ENCODE results near the gene TRIM59. TPM values are rescaled to one million over a fixed set of nuclear protein-coding genes. Genes with fewer than 3 reads are reported as not detected.

The TRIM59 gene
- total RNA-seq, 1 donor = 22.1 TPM

DNA sequence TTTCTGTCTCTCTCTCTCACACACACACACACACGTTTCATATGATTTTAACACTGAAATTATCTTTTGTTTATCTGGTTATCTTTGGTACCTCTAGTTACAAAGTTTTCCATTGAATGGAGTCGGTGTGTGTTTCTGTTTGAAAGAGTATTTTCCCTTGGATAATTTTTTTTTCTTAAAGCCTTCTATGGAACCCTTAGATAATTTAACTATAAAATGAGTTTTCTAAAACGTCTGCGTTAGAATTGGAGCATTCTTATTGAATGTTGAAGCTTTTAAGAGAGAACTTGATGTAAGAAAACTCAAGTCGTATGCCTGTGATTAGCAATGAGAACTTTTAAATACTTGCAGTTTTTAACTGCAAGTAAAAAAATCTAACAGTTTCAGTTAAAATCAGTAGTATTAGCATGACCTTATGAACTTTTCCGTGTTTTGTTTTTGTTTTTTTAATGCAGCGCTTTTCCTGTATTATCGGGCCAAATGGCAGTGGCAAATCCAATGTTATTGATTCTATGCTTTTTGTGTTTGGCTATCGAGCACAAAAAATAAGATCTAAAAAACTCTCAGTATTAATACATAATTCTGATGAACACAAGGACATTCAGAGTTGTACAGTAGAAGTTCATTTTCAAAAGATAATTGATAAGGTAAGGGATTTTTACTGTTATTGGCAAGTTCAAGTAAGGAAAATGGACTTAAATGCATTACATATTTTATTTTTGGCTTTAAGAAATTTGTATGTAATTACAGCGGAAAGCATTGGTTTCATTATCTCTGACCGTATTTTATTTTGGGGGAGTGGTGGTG is 47.2 kb downstream of the TRIM59 start:
- Histone ChIP-seq H4K20me1 (ENCODE audit: insufficient read depth, low read length) (no peaks in the 10 kb centered on the region), H3K4me2 (ENCODE audit: insufficient read depth, low read length) (peak overlapping the region; percentile 95), H3K79me2 (ENCODE audit: insufficient read depth, low read length) (peaks cover 95% of the 10 kb centered on the region), H3K27ac (ENCODE audit: low read depth, low read length) (peak overlapping the region; percentile 94), H3K9me3 (ENCODE audit: low read depth, low read length) (no peaks in the 10 kb centered on the region), H3K4me3 (ENCODE audit: insufficient read depth, low read length) (peak overlapping the region; percentile 93), H3K36me3 (ENCODE audit: insufficient read depth, low read length) (peaks cover 12% of the 10 kb centered on the region), H2AFZ (ENCODE audit: low read length) (peak overlapping the region; percentile 15), H3K4me1 (ENCODE audit: insufficient read depth, low read length) (peaks cover 27% of the 10 kb centered on the region), H3K27me3 (ENCODE audit: insufficient read depth, low read length) (no peaks in the 10 kb centered on the region)
- peak; percentile 52 for DNase-seq (ENCODE audit: insufficient read length, low spot score, missing footprints)
- no peak for TF ChIP-seq CTCF (IDR thresholded peaks at IDR 0.05; ENCODE audit: extremely low read depth, low read depth, low read length)

- H4K20me1 ChIP-seq (ENCODE audit: insufficient read depth, low read length) = no peaks in the 10 kb centered on the region
- no peaks in the 10 kb centered on the region for H3K9me3 ChIP-seq (ENCODE audit: low read depth, low read length)
- H3K4me1 ChIP-seq (ENCODE audit: insufficient read depth, low read length) = peaks cover 27% of the 10 kb centered on the region
- H3K36me3 ChIP-seq (ENCODE audit: insufficient read depth, low read length) = peaks cover 8% of the 10 kb centered on the region
- H2AFZ ChIP-seq (ENCODE audit: low read length) = peak overlapping the region; percentile 43
- peak overlapping the region; percentile 93 for H3K4me3 ChIP-seq (ENCODE audit: insufficient read depth, low read length)
- H3K27ac ChIP-seq (ENCODE audit: low read depth, low read length) = peak overlapping the region; percentile 94
- peaks cover 95% of the 10 kb centered on the region for H3K79me2 ChIP-seq (ENCODE audit: insufficient read depth, low read length)
- H3K4me2 ChIP-seq (ENCODE audit: insufficient read depth, low read length) = peak overlapping the region; percentile 95
- no peaks in the 10 kb centered on the region for H3K27me3 ChIP-seq (ENCODE audit: insufficient read depth, low read length)
- DNase-seq (ENCODE audit: insufficient read length, low spot score, missing footprints) = peak; percentile 85
- TF ChIP-seq CTCF (IDR thresholded peaks at IDR 0.05; ENCODE audit: extremely low read depth, low read depth, low read length) = no peak
Measured at GRCh38 chr3:160401291-160402095, 48.1 kb downstream of the TRIM59 start.

GRCh38 chr3:160400702-160401150 is 48.9 kb downstream of the TRIM59 start:
- Histone ChIP-seq H3K4me1 (ENCODE audit: insufficient read depth, low read length) (peaks cover 28% of the 10 kb centered on the region), H3K9me3 (ENCODE audit: low read depth, low read length) (no peaks in the 10 kb centered on the region), H3K4me2 (ENCODE audit: insufficient read depth, low read length) (peak overlapping the region; percentile 95), H3K79me2 (ENCODE audit: insufficient read depth, low read length) (peaks cover 91% of the 10 kb centered on the region), H2AFZ (ENCODE audit: low read length) (peak overlapping the region; percentile 99), H4K20me1 (ENCODE audit: insufficient read depth, low read length) (no peaks in the 10 kb centered on the region), H3K4me3 (ENCODE audit: insufficient read depth, low read length) (peak overlapping the region; percentile 93), H3K27ac (ENCODE audit: low read depth, low read length) (peak overlapping the region; percentile 94), H3K27me3 (ENCODE audit: insufficient read depth, low read length) (no peaks in the 10 kb centered on the region), H3K36me3 (ENCODE audit: insufficient read depth, low read length) (peaks cover under 1% of the 10 kb centered on the region)
- no peak for TF ChIP-seq CTCF (IDR thresholded peaks at IDR 0.05; ENCODE audit: extremely low read depth, low read depth, low read length)
- DNase-seq (ENCODE audit: insufficient read length, low spot score, missing footprints) = no peak
